Measurements from ENCODE around the gene KCNG4. TPM values are rescaled to one million over a fixed set of nuclear protein-coding genes. Genes with fewer than 3 reads are reported as not detected.
A peak's percentile ranks its signal among the peaks of the same experiment; 100 is the strongest.

Gene KCNG4
- total RNA-seq, 1 donor from 2014 or later, result not detected

DNA sequence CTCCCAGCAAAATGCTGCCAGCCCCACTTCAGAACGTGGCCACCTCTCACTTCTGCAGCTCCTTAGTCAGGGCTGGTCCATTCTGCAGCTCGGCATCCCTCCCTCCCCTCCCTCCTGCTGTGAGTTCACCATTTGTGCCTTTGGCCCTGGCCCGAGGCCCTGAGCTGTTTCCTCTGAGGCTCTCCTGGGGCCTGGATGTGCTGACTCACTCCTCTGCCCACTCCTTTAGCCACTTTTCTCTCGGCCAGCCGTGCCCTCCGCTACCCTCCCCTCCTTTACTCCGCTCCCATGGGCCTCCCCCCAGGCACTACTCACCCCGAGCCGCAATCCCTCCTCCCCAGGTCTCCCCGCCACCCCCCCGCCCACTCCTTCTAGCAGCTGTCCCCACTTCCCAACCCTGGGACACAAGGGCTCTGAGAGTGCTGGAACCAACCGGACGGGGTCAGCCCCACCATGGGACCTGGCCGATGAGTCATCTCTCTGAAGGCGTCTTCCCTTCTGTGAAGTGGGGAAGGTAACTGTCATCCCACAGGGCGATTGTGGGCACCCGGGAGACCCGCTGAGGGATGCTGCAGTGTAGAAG is 11.5 kb downstream of the KCNG4 start:
- peak; percentile 78 for DNase-seq
- peak overlapping the region; percentile 43 for H3K27ac Mint-ChIP-seq (ENCODE audit: unreplicated experiment)
- peaks cover 2% of the 10 kb centered on the region for H3K27me3 Mint-ChIP-seq (ENCODE audit: unreplicated experiment)

GRCh38 chr16:84227548-84227947 is 12.3 kb downstream of the KCNG4 start:
- Mint-ChIP-seq H3K27ac (ENCODE audit: unreplicated experiment) (no peak overlapping the region), H3K36me3 (ENCODE audit: unreplicated experiment) (peaks cover 4% of the 10 kb centered on the region), H3K9me3 (ENCODE audit: unreplicated experiment) (peaks cover 15% of the 10 kb centered on the region), H3K4me3 (ENCODE audit: unreplicated experiment) (peak overlapping the region; percentile 53), H3K4me1 (ENCODE audit: low read depth, unreplicated experiment) (peaks cover 5% of the 10 kb centered on the region), H3K27me3 (ENCODE audit: unreplicated experiment) (peaks cover 3% of the 10 kb centered on the region)
- TF ChIP-seq CTCF (IDR thresholded peaks at IDR 0.05; ENCODE audit: partially characterized antibody, unreplicated experiment), result no peak
- DNase-seq, result no peak

More for the DNA sequence above, 11.5 kb downstream of the KCNG4 start:
- TF ChIP-seq CTCF (IDR thresholded peaks at IDR 0.05; ENCODE audit: partially characterized antibody, unreplicated experiment), result no peak
- Mint-ChIP-seq H3K9me3 (ENCODE audit: unreplicated experiment) (peaks cover 15% of the 10 kb centered on the region), H3K4me3 (ENCODE audit: unreplicated experiment) (no peak overlapping the region), H3K36me3 (ENCODE audit: unreplicated experiment) (peaks cover 4% of the 10 kb centered on the region), H3K4me1 (ENCODE audit: low read depth, unreplicated experiment) (peaks cover 5% of the 10 kb centered on the region)

DNA sequence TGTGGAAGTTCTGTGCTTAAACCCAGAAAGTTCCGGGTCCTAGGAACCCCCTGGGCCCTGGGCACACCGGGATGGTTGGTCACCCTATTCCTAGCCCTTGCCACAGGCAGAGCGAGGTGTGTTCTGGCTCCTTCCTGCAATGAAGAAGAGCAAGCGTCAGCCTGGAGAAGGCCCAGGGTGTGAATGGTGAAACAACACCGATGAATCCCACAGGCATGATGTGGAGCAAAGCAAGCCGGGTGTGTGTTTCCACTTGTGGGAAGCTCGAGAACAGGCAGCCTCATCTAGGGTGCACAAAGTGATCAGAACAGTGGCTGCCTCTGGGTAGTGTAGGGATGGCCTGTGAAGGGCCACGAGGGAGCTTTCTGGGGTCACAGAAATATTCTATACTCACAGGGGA is 13.8 kb downstream of the KCNG4 start:
- no peak for TF ChIP-seq CTCF (IDR thresholded peaks at IDR 0.05; ENCODE audit: partially characterized antibody, unreplicated experiment)
- Mint-ChIP-seq H3K9me3 (ENCODE audit: unreplicated experiment) (peaks cover 16% of the 10 kb centered on the region), H3K27me3 (ENCODE audit: unreplicated experiment) (peaks cover 8% of the 10 kb centered on the region), H3K27ac (ENCODE audit: unreplicated experiment) (no peak overlapping the region), H3K4me3 (ENCODE audit: unreplicated experiment) (no peak overlapping the region), H3K36me3 (ENCODE audit: unreplicated experiment) (peaks cover 4% of the 10 kb centered on the region), H3K4me1 (ENCODE audit: low read depth, unreplicated experiment) (peaks cover 11% of the 10 kb centered on the region)
- DNase-seq, result no peak

GRCh38 chr16:84225571-84225970 is 14.2 kb downstream of the KCNG4 start:
- Mint-ChIP-seq H3K36me3 (ENCODE audit: unreplicated experiment) (peaks cover 4% of the 10 kb centered on the region), H3K27me3 (ENCODE audit: unreplicated experiment) (peaks cover 8% of the 10 kb centered on the region), H3K4me3 (ENCODE audit: unreplicated experiment) (no peak overlapping the region), H3K4me1 (ENCODE audit: low read depth, unreplicated experiment) (peaks cover 11% of the 10 kb centered on the region), H3K9me3 (ENCODE audit: unreplicated experiment) (peaks cover 16% of the 10 kb centered on the region), H3K27ac (ENCODE audit: unreplicated experiment) (no peak overlapping the region)
- TF ChIP-seq CTCF (IDR thresholded peaks at IDR 0.05; ENCODE audit: partially characterized antibody, unreplicated experiment), result no peak
- no peak for DNase-seq

DNA sequence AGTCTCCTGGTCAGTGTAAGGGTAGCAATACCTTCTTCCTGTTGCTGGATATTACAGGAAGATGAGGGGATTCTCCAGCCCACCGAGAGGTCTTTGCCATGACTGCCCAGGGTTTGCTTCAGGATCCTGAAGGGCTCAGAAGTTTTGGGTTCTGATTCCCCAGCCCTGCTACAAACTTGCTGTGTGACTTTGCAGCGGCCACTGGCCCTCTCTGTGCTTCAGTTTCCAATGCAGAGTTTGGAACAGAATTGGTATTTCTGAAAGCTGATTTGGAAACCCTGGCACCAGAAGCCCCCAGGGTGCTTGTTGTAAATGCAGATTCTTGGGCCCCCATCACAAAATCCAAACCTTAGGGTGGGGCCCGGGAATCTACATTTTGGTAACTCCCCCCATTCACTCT is 14.7 kb downstream of the KCNG4 start:
- no peak for TF ChIP-seq CTCF (IDR thresholded peaks at IDR 0.05; ENCODE audit: partially characterized antibody, unreplicated experiment)

More for the DNA sequence above, 14.7 kb downstream of the KCNG4 start:
- H3K36me3 Mint-ChIP-seq (ENCODE audit: unreplicated experiment), result peaks cover 4% of the 10 kb centered on the region
- H3K4me1 Mint-ChIP-seq (ENCODE audit: low read depth, unreplicated experiment), result peaks cover 11% of the 10 kb centered on the region
- H3K4me3 Mint-ChIP-seq (ENCODE audit: unreplicated experiment), result no peak overlapping the region
- H3K27ac Mint-ChIP-seq (ENCODE audit: unreplicated experiment), result no peak overlapping the region
- no peak for DNase-seq
- H3K9me3 Mint-ChIP-seq (ENCODE audit: unreplicated experiment), result peaks cover 16% of the 10 kb centered on the region
- H3K27me3 Mint-ChIP-seq (ENCODE audit: unreplicated experiment), result peaks cover 8% of the 10 kb centered on the region

Measured in glutamatergic neuron (in vitro differentiated cells).